Activated CD8-positive, alpha-beta memory T cell treated with anti-CD3 and anti-CD28 coated beads for 1 hour (primary cell): ENCODE results near the gene IMMP2L.

ENCODE experiments used
- DNase-seq, 2 donors: peaks; one replicate each; pipeline ENCODE4 v3.0.0-alpha.2; 2020; ENCODE audit warnings: low read depth in 1 of 2; ENCODE audit errors: extremely low read depth in 1 of 2

Gene IMMP2L

DNA sequence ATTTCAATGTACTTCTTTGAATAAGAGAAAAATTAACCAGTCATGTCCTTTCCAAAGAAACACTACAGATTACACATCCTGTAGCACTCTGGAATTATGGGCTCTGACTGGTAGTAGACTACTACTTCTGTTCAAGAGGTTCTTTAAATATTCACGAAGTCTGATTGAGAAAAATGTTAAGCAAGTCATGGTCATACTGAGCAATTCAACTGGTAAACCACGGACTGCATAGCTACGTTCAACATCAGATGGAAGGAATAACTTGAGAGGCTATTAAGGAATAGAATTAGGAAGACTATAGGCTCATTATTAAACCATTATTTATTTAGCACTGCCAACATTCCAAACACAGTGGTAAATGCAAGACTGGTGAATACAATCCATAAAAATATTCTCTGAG, 160.8 kb downstream of the IMMP2L start:
- no peak for DNase-seq

DNA sequence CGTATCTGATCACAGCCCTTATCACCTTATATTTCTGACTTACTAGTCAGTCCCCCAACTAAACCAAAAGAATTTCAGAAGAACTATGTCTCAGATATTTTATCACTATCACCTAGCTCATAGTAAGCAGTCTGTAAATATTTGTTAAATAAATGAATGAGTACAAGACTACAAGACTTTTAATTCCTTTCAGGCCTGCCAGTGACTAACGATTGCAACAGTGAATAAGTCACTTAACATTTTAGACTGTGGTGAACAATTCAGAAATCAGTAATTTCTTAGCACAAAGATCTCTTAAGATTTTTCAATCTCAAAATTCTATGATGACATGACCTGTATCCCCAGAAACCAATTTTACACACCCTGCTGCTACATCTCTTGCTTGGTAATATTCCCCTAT, 162.2 kb downstream of the IMMP2L start:
- no peak for DNase-seq

- no peak for DNase-seq
Observed at GRCh38 chr7:111394891-111395290, 167.4 kb downstream of the IMMP2L start.

DNA sequence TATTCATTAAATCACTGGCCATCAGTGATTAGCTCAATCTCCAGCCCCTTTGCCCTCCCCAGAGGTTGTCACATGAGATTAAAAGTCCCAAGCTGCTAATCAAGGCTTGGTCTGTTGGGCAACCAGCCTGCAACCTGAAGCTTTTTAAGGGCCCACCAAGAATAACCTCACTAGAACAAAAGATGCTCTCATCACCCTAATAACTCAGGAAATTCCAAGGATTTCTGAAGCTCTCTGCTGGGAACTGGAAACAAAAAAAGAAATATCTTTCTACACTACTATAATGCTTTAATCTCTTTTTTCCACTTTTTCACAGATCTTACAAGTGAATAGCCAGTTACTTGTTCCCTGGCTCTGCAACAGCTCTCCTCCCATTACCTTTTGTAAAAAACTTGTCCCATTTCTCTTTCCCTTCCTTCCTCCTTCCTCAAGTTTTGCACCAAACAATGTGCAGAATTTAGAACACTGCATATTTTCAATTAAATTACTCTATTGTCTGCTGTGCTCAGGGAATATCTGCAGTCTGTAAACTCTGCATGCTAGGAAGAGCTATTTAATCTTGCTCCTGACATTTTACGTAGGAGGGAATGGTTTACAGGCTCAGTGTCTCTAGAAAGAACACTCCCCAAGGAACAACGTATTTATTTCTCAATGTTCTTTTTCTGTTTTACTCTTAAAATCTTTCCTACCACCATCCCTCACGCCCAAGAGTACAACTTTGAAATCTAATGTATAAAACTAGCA, 169.1 kb downstream of the IMMP2L start:
- DNase-seq, result no peak

DNA sequence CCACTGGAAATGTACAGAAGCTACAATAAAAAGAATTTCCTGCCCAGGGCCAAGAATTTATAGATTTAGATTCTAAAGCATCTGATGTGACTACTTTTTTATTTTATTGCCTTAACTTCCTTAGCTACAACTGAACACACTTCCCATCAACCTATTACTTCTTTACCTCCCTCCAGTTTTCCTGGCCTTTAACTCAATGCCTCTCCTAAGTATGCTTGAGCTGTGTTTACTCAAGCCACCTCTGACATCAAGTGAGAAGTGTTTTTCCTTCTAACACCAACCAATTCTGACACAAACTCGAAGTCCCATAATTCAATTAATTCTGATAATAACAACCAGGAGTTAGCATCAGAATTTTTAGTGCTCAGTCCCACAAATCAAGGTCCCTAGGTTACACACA, 170.0 kb downstream of the IMMP2L start:
- DNase-seq, result no peak

DNA sequence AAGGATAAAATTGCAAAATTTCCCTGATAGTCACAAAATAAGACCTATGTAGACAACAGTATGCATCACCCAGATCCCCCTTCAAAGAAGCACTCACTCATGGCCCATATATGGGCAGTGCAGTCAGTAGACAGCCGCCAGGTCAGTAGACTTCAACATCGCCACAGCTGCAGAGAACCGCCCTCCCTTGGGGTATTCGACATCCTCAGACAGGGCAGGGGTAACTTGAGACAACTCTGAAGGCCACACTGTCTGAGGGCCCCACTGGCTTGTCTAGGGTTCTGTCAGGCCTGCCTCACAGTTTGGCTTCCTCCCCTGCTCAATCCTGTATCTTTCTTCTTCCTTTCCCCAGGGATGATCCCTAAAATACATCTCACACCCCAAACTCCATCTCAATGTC, 172.3 kb downstream of the IMMP2L start:
- no peak for DNase-seq

DNA sequence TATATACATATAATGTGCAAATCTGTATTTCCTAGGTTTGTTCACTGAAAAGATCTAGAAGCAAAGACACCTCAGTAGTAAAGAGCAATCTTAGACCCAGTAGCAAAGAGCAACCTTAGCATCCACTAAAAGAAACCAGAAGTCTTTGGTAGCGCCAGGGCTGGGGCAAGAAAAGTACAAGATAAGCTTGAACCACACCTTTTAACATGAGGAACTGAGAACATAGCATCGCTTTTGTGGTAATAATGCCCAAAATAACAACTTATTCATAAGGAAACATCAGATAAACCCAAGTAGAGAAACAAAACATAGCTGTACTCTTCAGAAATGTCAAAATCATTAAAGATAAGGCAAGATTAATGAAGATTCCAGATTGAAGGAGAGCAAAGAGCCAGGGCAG, 173.4 kb downstream of the IMMP2L start:
- no peak for DNase-seq

GRCh38 chr7:111388016-111388415, 174.3 kb downstream of the IMMP2L start:
- no peak for DNase-seq

DNA sequence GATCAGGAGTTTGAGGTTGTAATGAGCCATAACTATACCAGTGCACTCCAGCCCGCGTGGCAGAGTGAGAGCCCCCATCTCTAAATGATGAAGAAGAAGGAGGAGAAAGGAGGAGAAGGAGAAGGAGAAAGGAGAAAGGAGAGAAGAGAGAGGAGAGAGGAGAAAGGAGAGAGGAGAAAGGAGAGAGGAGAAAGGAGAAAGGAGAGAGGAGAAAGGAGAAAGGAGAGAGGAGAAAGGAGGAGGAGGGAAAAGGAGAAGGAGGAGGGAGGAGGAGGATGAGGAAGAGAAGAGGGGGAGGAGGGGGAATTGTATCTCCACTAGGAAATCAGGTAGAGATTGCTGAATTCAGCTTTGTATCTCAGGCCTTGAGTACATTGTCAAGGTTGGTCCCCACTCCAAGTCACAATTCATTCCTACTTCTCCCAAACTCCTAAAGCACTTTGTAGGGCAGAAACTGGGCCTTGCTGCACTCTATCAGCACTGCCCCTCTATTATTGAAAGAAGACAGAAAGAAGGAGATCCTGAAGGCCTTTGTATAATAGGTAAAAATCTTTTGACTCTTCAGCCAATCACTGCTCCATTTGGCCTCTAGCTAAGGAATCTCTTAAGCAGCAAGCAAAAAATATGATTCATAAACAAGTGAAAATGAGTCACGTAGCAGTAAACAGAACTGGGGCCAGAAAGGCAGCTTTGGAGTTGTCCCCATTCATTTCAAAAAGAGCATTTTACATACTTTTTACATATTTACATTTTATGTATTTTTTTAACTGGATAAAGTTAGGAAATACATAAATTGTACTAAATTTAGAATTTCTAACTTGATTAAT, 178.0 kb downstream of the IMMP2L start:
- no peak for DNase-seq

- no peak for DNase-seq
Observed at GRCh38 chr7:111383133-111383532, 179.2 kb downstream of the IMMP2L start.

- no peak for DNase-seq
Observed at GRCh38 chr7:111381590-111381989, 180.7 kb downstream of the IMMP2L start.

DNA sequence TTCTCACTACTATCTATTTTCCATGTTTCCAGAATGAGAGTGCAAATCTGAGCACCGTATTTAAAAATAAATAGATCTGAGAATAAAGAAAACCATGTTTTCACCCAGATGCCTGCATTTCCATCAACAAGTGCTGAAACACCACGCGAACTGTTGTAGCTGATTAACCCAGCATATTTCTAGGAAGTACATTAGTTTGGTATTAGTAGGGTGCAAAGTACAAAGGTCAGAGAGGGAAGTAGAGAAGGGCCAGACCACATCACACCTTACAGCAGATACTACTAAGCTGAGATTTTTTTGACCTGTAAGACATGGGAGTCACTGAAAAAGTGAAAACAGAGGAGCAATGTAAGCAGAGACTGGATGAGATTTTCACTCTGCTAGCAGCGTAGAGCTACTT, 181.3 kb downstream of the IMMP2L start:
- DNase-seq, result no peak

- no peak for DNase-seq
Observed at GRCh38 chr7:111374027-111374426, 188.3 kb downstream of the IMMP2L start.

- DNase-seq, result no peak
Observed at GRCh38 chr7:111371437-111371836, 190.9 kb downstream of the IMMP2L start.

GRCh38 chr7:111370002-111370401, 192.3 kb downstream of the IMMP2L start:
- DNase-seq, result no peak

DNA sequence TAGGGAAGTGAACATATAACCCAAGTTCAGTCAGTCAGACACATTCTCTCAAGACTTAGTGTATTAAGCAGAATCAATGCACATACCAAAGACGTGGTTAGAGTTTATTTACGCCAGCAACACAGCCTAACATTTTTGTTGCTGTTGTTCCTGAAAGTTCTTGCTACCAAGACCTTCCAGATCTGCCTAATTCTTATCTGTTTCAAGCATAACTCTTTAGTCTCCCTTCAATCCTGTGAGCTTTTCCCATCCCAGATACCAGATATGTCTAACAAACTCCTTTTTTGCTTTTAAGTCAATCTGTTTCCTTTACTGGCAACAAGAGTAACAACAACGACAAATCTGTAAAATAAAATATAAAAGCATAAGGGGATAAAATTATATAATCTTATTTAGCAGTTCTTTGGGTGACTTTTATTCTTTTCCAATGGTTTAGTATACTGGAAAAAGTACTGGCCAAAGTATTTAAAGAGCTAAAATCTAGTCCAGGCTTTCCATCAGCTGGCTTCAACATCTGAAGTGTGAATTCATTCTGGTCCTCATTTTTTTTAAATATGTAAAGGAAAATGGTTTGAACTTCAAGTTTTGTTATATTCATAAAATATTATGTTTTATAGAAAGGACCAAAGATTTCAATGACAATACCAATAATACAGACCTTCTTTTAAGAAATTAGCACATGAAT, 193.8 kb downstream of the IMMP2L start:
- DNase-seq, result no peak

DNA sequence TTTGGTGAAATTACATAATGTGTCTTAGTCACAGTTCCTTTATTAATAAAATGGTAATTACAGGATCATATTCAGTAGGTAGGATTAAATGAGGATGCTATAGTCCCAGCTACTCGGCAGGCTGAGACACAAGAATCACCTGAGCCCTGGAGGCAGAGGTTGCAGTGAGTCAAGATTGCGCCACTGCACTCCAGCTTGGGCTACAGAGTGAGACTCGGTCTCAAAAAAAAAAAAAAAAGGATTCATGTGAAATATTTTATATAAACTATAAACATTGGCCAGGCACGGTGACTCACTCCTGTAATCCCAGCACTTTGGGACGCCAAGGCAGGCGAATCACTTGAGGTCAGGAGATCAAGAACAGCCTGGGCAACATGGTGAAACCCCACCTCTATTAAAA, 197.9 kb downstream of the IMMP2L start:
- no peak for DNase-seq

DNA sequence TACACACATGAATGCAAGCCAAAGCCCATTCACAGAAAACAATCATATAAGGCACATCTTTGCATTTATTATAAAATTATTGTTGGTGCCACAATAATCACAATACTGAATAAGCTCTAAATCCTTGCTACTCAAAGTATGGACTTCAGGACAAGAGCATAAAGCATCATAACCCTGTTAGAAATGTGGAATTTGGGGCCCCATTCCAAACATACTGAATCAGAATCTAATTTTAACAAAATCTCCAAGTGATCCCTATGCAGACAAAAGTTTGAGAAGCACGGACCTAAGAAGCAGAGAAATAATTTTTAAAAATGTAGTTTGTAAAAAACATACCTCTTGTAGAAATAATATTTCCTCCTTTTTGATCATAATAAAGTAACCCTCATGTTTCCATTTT, 199.2 kb downstream of the IMMP2L start:
- DNase-seq, result no peak

DNA sequence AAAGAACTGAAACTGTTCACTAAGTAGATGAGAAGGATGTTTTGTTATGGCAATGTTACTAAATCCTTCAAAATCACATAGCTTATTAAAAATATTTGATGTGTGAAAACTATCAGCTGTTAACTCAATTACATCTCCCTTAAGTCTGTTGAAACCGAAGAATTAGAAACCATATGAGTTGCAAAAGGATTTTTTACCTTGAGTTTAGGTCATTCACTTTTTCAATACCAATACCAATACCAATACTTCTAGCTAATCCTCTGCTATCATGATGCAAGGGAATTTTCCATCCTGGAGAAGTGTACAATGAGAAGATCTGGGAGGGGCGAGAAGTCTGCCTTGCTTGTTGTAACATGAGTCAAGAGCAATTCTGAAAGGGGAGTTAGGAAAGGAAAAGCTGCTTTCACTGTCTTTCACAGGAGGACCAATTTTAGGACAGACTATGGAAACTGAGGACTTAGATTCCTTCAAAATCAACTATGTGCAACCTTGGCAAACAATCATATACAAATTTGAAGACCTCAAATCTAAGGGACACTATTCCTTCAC, 199.7 kb downstream of the IMMP2L start:
- no peak for DNase-seq

- no peak for DNase-seq
Observed at GRCh38 chr7:111358915-111359314, 203.4 kb downstream of the IMMP2L start.

- no peak for DNase-seq
Observed at GRCh38 chr7:111357691-111358090, 204.6 kb downstream of the IMMP2L start.
